ENCODE data around the gene BTBD16. TPM values are rescaled to one million over a fixed set of nuclear protein-coding genes. Genes with fewer than 3 reads are reported as not detected.

BTBD16 gene
- total RNA-seq, 1 experiment from 2014 or later: 0.35 TPM

DNA sequence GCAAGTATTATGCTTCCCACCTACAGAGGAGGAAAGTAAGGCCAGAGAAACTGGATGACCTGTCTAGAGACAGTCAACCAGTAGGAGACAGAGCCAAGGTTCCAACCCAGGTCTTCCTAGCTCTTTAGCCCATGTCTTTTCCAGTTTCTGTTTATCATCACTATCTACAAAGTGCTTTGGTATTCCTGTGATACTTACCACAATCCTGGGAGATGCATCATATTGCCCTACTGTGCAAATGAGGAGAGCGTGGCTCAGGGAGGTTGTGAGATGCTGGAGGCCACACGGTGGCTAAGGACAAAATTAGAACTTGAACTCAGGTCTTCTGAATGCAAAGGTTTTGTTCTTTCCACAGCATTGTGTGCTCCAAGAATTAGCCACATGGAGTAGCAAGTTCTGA lies 92.2 kb downstream of the BTBD16 start:
- H3K27ac Mint-ChIP-seq (ENCODE audit: unreplicated experiment): no peak overlapping the region
- no peak for DNase-seq
- CTCF ChIA-PET: no interaction called here
- no peaks in the 10 kb centered on the region for H3K36me3 Mint-ChIP-seq (ENCODE audit: insufficient read depth, unreplicated experiment)
- peaks cover 25% of the 10 kb centered on the region for H3K27me3 Mint-ChIP-seq (ENCODE audit: unreplicated experiment)
- no peaks in the 10 kb centered on the region for H3K4me1 Mint-ChIP-seq (ENCODE audit: low read depth, unreplicated experiment)
- no TSS peak for BruUV-seq (replicated peaks)
- intact Hi-C loops (cut with micrococcal nuclease; ENCODE audit: unreplicated experiment): no loop called here
- H3K9me3 Mint-ChIP-seq (ENCODE audit: low read depth, unreplicated experiment): no peaks in the 10 kb centered on the region
- TF ChIP-seq, protein P1, sequence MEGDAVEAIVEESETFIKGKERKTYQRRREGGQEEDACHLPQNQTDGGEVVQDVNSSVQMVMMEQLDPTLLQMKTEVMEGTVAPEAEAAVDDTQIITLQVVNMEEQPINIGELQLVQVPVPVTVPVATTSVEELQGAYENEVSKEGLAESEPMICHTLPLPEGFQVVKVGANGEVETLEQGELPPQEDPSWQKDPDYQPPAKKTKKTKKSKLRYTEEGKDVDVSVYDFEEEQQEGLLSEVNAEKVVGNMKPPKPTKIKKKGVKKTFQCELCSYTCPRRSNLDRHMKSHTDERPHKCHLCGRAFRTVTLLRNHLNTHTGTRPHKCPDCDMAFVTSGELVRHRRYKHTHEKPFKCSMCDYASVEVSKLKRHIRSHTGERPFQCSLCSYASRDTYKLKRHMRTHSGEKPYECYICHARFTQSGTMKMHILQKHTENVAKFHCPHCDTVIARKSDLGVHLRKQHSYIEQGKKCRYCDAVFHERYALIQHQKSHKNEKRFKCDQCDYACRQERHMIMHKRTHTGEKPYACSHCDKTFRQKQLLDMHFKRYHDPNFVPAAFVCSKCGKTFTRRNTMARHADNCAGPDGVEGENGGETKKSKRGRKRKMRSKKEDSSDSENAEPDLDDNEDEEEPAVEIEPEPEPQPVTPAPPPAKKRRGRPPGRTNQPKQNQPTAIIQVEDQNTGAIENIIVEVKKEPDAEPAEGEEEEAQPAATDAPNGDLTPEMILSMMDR (IDR thresholded peaks at IDR 0.05; ENCODE audit: unreplicated experiment): no peak
- H3K4me3 Mint-ChIP-seq (ENCODE audit: low read depth, unreplicated experiment): no peak overlapping the region

GRCh38 chr10:122363722-122364463 lies 92.8 kb downstream of the BTBD16 start:
- CTCF ChIA-PET: no interaction called here
- TF ChIP-seq, protein P1 (IDR thresholded peaks at IDR 0.05; ENCODE audit: unreplicated experiment): no peak
- Mint-ChIP-seq H3K27me3 (ENCODE audit: unreplicated experiment) (peaks cover 25% of the 10 kb centered on the region), H3K4me1 (ENCODE audit: low read depth, unreplicated experiment) (no peaks in the 10 kb centered on the region), H3K36me3 (ENCODE audit: insufficient read depth, unreplicated experiment) (no peaks in the 10 kb centered on the region), H3K9me3 (ENCODE audit: low read depth, unreplicated experiment) (no peaks in the 10 kb centered on the region), H3K4me3 (ENCODE audit: low read depth, unreplicated experiment) (no peak overlapping the region), H3K27ac (ENCODE audit: unreplicated experiment) (no peak overlapping the region)
- intact Hi-C loops (cut with micrococcal nuclease; ENCODE audit: unreplicated experiment): no loop called here
- BruUV-seq (replicated peaks): no TSS peak
- DNase-seq: no peak

DNA sequence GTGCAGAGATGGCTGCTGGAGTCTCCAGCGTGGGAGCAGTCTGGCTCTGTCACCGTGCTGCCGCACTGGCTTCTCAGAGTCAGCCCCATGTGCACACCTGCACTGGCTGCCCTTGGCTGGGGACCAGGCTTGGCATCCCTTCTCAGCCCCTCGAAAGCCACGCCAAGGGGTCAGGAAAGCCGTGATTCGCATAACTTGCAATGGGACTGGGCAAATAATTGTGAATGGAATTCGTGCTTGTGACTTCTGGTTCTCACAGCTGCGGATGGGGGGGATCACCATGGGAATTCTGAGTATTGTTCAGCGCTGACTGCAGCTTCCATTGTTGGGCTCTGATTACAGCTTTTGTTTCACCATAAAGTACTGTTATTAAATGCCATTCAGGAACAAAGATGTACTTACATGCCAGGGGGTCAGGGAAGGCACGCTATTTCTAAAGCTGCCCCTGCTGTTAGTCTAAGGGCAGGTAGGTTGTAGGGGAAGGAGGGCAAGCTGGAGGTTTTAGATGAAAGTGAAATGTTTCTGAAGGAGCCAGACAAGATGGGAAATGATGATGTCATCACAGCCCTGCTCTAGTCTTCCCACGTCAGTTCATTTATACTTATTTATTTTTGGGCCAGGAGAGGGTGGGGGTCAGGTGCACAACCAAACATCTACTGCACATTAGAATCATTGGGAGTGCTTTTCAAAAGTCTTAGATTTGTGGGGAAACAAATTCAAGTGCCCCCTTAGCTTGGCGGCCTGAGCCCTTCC lies 97.6 kb downstream of the BTBD16 start:
- H3K9me3 Mint-ChIP-seq (ENCODE audit: low read depth, unreplicated experiment): no peaks in the 10 kb centered on the region
- H3K4me3 Mint-ChIP-seq (ENCODE audit: low read depth, unreplicated experiment): no peak overlapping the region
- TF ChIP-seq, protein P1 (IDR thresholded peaks at IDR 0.05; ENCODE audit: unreplicated experiment): no peak
- CTCF ChIA-PET: interaction anchor here (0.7 kb wide), 1 partner anchor 1305 kb away, joined by 4 read pairs; no protein-coding TSS in a partner anchor
- peaks cover under 1% of the 10 kb centered on the region for H3K36me3 Mint-ChIP-seq (ENCODE audit: insufficient read depth, unreplicated experiment)
- no peak for DNase-seq
- no peak overlapping the region for H3K27ac Mint-ChIP-seq (ENCODE audit: unreplicated experiment)
- BruUV-seq (replicated peaks): no TSS peak
- peaks cover 25% of the 10 kb centered on the region for H3K27me3 Mint-ChIP-seq (ENCODE audit: unreplicated experiment)
- intact Hi-C loops (cut with micrococcal nuclease; ENCODE audit: unreplicated experiment): no loop called here
- peaks cover 10% of the 10 kb centered on the region for H3K4me1 Mint-ChIP-seq (ENCODE audit: low read depth, unreplicated experiment)

- H3K4me3 Mint-ChIP-seq (ENCODE audit: low read depth, unreplicated experiment): peak overlapping the region; percentile 82
- peak overlapping the region; percentile 50 for H3K27ac Mint-ChIP-seq (ENCODE audit: unreplicated experiment)
- H3K27me3 Mint-ChIP-seq (ENCODE audit: unreplicated experiment): no peaks in the 10 kb centered on the region
- peaks cover 12% of the 10 kb centered on the region for H3K4me1 Mint-ChIP-seq (ENCODE audit: low read depth, unreplicated experiment)
- peaks cover 24% of the 10 kb centered on the region for H3K36me3 Mint-ChIP-seq (ENCODE audit: insufficient read depth, unreplicated experiment)
- no peak for DNase-seq
- CTCF ChIA-PET: interaction anchor here (2.2 kb wide), 1 partner anchor 74 kb away, joined by 8 read pairs; no protein-coding TSS in a partner anchor
- intact Hi-C loops (cut with micrococcal nuclease; ENCODE audit: unreplicated experiment): no loop called here
- TF ChIP-seq, protein P1 (IDR thresholded peaks at IDR 0.05; ENCODE audit: unreplicated experiment): no peak
- H3K9me3 Mint-ChIP-seq (ENCODE audit: low read depth, unreplicated experiment): no peaks in the 10 kb centered on the region
- BruUV-seq (replicated peaks): no TSS peak
These were observed 102.0 kb downstream of the BTBD16 start for GRCh38 chr10:122373108-122373507.

Data from Calu3 (cell line).